HepG2 (cell line): Measurements from ENCODE around the gene AUP1. TPM values are rescaled to one million over a fixed set of nuclear protein-coding genes. Genes with fewer than 3 reads are reported as not detected.

Experiments
- KDM5B ChIP-seq: sonication (generic); formaldehyde crosslinking; IDR thresholded peaks from 2 replicates; pipeline ENCODE4 v1.4.0; 2020; ENCODE audit warnings: missing genetic modification reagents, mild to moderate bottlenecking, borderline replicate concordance
- MED8 ChIP-seq: sonication (generic); formaldehyde crosslinking; IDR thresholded peaks from 2 replicates; pipeline ENCODE4 v1.8.1; 2023; ENCODE audit warnings: mild to moderate bottlenecking, missing genetic modification reagents; ENCODE audit not compliant: insufficient replicate concordance
- REPIN1 ChIP-seq: sonication (generic); formaldehyde crosslinking; IDR thresholded peaks from 2 replicates; pipeline ENCODE4 v1.8.0; 2022; ENCODE audit warnings: missing genetic modification reagents, low read depth, mild to moderate bottlenecking, borderline replicate concordance
- SOX13 ChIP-seq, 3 experiments: fragments of 450-650 bp in 1 of 3; sonication (generic) in 1 of 3; formaldehyde crosslinking in 1 of 3; IDR thresholded peaks in 2 of 3; conservative IDR thresholded peaks in 1 of 3; 2 replicates each; pipeline versions ENCODE4 v1.5.0 to v1.6.1; 2016 to 2020; ENCODE audit warnings: antibody characterized with exemption in 1 of 3, mild to moderate bottlenecking in 1 of 3, missing compliant biosample characterization in 1 of 3, missing genetic modification reagents in 1 of 3, moderate library complexity in 1 of 3
- SOX5 ChIP-seq: IDR thresholded peaks from 2 replicates; pipeline ENCODE4 v1.6.1; 2016; ENCODE audit warnings: borderline replicate concordance
- ZIK1 ChIP-seq: sonication (generic); formaldehyde crosslinking; IDR thresholded peaks from 2 replicates; pipeline ENCODE4 v1.5.0; 2020; ENCODE audit warnings: mild to moderate bottlenecking, low read depth, missing genetic modification reagents, borderline replicate concordance
- ZNF292 ChIP-seq: sonication (generic); formaldehyde crosslinking; IDR thresholded peaks from 2 replicates; pipeline ENCODE4 v1.8.1; 2022; ENCODE audit warnings: mild to moderate bottlenecking, low read depth, missing genetic modification reagents, borderline replicate concordance
- ZNF713 ChIP-seq: sonication (generic); formaldehyde crosslinking; IDR thresholded peaks from 2 replicates; pipeline ENCODE4 v1.4.0; 2020; ENCODE audit warnings: mild to moderate bottlenecking, missing genetic modification reagents
- ZNF768 ChIP-seq: sonication (generic); formaldehyde crosslinking; IDR thresholded peaks from 2 replicates; pipeline ENCODE4 v1.4.0; 2020; ENCODE audit warnings: missing genetic modification reagents
- ZSCAN22 ChIP-seq: sonication (generic); formaldehyde crosslinking; IDR thresholded peaks from 2 replicates; pipeline ENCODE4 v1.4.0; 2020; ENCODE audit warnings: mild to moderate bottlenecking, missing genetic modification reagents
- ZSCAN25 ChIP-seq: sonication (generic); formaldehyde crosslinking; IDR thresholded peaks from 2 replicates; pipeline ENCODE4 v1.8.0; 2022; ENCODE audit warnings: mild to moderate bottlenecking, missing genetic modification reagents
- polyA plus RNA-seq, 8 experiments: library from polyadenylated mRNA; depleted of rRNA in 3 of 8; stranded (reverse) in 7 of 8; unstranded in 1 of 8; fragments of >200 nt; fragmentation: Illumina TruSeq in 4 of 8; extraction: Trizol in 4 of 8; gene quantifications; 2 replicates each; pipeline versions ENCODE4 v1.2.1 to v1.2.3, GENCODE V29; 2011 to 2016; ENCODE audit warnings: low read depth in 4 of 8, missing spikeins in 1 of 8, mixed read lengths in 1 of 8; ENCODE audit not compliant: insufficient read depth in 1 of 8
- total RNA-seq, 5 experiments: library from RNA; depleted of rRNA; stranded (reverse); fragments of >200 nt; fragmentation: Illumina TruSeq; extraction: Trizol; gene quantifications; 2 replicates each; pipeline ENCODE4 v1.2.3, GENCODE V29; 2016; ENCODE audit warnings: low read depth in 1 of 5
- TF ChIP-seq, protein P1 (sequence below): IDR thresholded peaks from 2 replicates; pipeline ENCODE4 v1.6.1; 2012; ENCODE audit warnings: low read length, improper control_type of control experiment
- TF ChIP-seq, protein P2 (sequence below): sonication (generic); formaldehyde crosslinking; IDR thresholded peaks from 2 replicates; pipeline ENCODE4 v1.4.0; 2020; ENCODE audit warnings: missing genetic modification reagents, low read depth, mild to moderate bottlenecking, borderline replicate concordance
- TF ChIP-seq, protein P3 (sequence below): sonication (generic); formaldehyde crosslinking; IDR thresholded peaks from 2 replicates; pipeline ENCODE4 v1.4.0; 2020; ENCODE audit warnings: mild to moderate bottlenecking, missing genetic modification reagents
- TF ChIP-seq, protein P4 (sequence below): sonication (generic); formaldehyde crosslinking; IDR thresholded peaks from 2 replicates; pipeline ENCODE4 v1.5.1; 2020; ENCODE audit warnings: missing genetic modification reagents, mild to moderate bottlenecking, borderline replicate concordance

Gene AUP1
- total and polyA plus RNA-seq, 2 of the 13 experiments (the other 11 are each of a cell fraction or from before 2014, with no cell fraction given): 174 to 267 TPM

DNA sequence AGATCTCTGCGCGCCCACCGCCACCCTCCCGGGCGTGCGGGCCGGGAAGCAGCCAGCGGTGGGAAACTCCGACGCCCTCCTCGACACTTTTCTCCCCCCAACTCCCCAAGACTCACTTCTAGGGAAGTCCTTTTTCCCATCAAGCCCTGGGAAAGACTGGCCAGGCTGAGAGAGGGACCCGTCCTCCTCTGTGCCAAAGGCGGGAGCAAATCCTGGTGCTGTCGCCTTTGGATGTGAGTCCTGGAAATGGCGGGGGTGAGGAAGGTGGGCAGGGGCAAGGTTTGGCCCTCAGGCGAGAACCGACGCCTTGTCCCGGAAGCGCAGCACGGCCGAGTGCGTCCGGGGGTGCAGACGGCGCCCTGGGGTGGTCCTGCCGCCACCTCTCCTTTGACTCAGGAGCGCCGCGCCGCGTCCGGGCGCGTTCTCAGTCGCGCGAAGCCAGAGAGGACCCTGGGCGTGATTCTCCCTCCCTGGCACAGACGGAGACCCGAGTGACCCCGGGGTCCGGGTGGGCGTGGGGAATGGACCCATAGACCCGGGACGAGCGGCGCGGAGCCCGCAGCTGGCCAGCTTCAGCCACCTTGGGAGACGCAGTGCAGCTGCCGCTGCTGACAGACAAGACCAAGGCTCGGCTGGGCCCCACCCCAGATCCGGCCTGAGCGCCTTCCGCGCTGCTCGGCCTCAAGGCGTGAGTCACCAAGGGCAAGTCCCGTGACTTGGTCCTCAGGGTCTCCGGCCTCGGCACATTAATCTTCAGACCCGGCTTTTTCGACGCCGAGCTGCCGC, 26.6 kb downstream of the AUP1 start (continued):
- TF ChIP-seq, protein P1, sequence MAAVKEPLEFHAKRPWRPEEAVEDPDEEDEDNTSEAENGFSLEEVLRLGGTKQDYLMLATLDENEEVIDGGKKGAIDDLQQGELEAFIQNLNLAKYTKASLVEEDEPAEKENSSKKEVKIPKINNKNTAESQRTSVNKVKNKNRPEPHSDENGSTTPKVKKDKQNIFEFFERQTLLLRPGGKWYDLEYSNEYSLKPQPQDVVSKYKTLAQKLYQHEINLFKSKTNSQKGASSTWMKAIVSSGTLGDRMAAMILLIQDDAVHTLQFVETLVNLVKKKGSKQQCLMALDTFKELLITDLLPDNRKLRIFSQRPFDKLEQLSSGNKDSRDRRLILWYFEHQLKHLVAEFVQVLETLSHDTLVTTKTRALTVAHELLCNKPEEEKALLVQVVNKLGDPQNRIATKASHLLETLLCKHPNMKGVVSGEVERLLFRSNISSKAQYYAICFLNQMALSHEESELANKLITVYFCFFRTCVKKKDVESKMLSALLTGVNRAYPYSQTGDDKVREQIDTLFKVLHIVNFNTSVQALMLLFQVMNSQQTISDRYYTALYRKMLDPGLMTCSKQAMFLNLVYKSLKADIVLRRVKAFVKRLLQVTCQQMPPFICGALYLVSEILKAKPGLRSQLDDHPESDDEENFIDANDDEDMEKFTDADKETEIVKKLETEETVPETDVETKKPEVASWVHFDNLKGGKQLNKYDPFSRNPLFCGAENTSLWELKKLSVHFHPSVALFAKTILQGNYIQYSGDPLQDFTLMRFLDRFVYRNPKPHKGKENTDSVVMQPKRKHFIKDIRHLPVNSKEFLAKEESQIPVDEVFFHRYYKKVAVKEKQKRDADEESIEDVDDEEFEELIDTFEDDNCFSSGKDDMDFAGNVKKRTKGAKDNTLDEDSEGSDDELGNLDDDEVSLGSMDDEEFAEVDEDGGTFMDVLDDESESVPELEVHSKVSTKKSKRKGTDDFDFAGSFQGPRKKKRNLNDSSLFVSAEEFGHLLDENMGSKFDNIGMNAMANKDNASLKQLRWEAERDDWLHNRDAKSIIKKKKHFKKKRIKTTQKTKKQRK: no peak
- TF ChIP-seq KDM5B (CRISPR knock-in tag) (peak; percentile 86), REPIN1 (peak; percentile 60), ZNF713 (CRISPR knock-in tag) (peak; percentile 11), ZSCAN22 (CRISPR knock-in tag) (peak; percentile 24; the same call in 1 of the 2 replicates), ZNF292 (CRISPR knock-in tag) (peak; percentile 54), SOX13 (IDR thresholded peaks at IDR 0.05) (peak; percentile 35; the same call in 1 of the 2 replicates), SOX13 (CRISPR knock-in tag; conservative IDR thresholded peaks at IDR 0.05 in 1 of 2, IDR thresholded peaks at IDR 0.05 in 1 of 2) (peak in 1 of 2 experiments; percentile 3; a peak in 1 of 4 replicates), SOX5 (no peak), MED8 (peak; percentile 49), ZSCAN25 (CRISPR knock-in tag) (0 out of 2 replicates have a peak, but pooled peaks have one; percentile 12), ZNF768 (CRISPR knock-in tag) (peak; percentile 58; the same call in 1 of the 2 replicates), ZIK1 (peak; percentile 77; the same call in 1 of the 2 replicates)
- TF ChIP-seq, protein P2, sequence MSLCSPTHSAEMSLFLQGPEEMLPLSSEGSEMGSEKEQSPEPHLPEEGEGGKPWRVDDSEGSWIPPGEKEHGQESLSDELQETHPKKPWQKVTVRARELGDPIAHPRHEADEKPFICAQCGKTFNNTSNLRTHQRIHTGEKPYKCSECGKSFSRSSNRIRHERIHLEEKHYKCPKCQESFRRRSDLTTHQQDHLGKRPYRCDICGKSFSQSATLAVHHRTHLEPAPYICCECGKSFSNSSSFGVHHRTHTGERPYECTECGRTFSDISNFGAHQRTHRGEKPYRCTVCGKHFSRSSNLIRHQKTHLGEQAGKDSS: peak; percentile 76; the same call in 1 of the 2 replicates
- TF ChIP-seq, protein P3, sequence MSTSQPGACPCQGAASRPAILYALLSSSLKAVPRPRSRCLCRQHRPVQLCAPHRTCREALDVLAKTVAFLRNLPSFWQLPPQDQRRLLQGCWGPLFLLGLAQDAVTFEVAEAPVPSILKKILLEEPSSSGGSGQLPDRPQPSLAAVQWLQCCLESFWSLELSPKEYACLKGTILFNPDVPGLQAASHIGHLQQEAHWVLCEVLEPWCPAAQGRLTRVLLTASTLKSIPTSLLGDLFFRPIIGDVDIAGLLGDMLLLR: peak; percentile 71
- TF ChIP-seq, protein P4, sequence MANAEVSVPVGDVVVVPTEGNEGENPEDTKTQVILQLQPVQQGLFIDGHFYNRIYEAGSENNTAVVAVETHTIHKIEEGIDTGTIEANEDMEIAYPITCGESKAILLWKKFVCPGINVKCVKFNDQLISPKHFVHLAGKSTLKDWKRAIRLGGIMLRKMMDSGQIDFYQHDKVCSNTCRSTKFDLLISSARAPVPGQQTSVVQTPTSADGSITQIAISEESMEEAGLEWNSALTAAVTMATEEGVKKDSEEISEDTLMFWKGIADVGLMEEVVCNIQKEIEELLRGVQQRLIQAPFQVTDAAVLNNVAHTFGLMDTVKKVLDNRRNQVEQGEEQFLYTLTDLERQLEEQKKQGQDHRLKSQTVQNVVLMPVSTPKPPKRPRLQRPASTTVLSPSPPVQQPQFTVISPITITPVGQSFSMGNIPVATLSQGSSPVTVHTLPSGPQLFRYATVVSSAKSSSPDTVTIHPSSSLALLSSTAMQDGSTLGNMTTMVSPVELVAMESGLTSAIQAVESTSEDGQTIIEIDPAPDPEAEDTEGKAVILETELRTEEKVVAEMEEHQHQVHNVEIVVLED (CRISPR knock-in tag): peak; percentile 71
